ENCODE results near the gene DTNA. TPM values are rescaled to one million over a fixed set of nuclear protein-coding genes. Genes with fewer than 3 reads are reported as not detected.

DTNA gene
- total RNA-seq, 1 experiment from 2014 or later: 7.8 TPM

GRCh38 chr18:34746614-34747013 lies 36.5 kb downstream of the DTNA start:
- no peak overlapping the region for H3K27ac ChIP-seq (ENCODE audit: low read length)
- H3K27me3 ChIP-seq (ENCODE audit: low read length): no peaks in the 10 kb centered on the region
- H3K4me1 ChIP-seq (ENCODE audit: insufficient read depth, low read length): no peaks in the 10 kb centered on the region
- no TSS peak for BruUV-seq (replicated peaks)
- no peak for ATAC-seq
- H3K4me3 ChIP-seq (ENCODE audit: low read length): no peak overlapping the region
- H3K4me2 ChIP-seq (ENCODE audit: low read length): no peak overlapping the region
- no peak overlapping the region for H2AFZ ChIP-seq (ENCODE audit: low read length)
- DNase-seq: no peak
- no peaks in the 10 kb centered on the region for H3K79me2 ChIP-seq (ENCODE audit: low read length)
- no peak overlapping the region for H3K9ac ChIP-seq (ENCODE audit: low read length)
- no peaks in the 10 kb centered on the region for H3K9me3 ChIP-seq (ENCODE audit: low read length)
- POLR2A ChIA-PET (ENCODE audit: unreplicated experiment): no interaction called here
- no peaks in the 10 kb centered on the region for H4K20me1 ChIP-seq (ENCODE audit: low read length)
- intact Hi-C loops (cut with micrococcal nuclease): no loop called here
- TF ChIP-seq CTCF (conservative IDR thresholded peaks at IDR 0.05; ENCODE audit: low read depth, low read length) (no peak), EZH2phosphoT487 (IDR thresholded peaks at IDR 0.05; ENCODE audit: borderline replicate concordance, low read length) (no peak), EZH2 (IDR thresholded peaks at IDR 0.05; ENCODE audit: low read length, unreplicated experiment) (no peak)
- CTCF ChIA-PET: no interaction called here
- no peaks in the 10 kb centered on the region for H3K36me3 ChIP-seq (ENCODE audit: low read depth, low read length)
- no peaks in the 10 kb centered on the region for H3K9me2 ChIP-seq (replicated peaks; ENCODE audit: low read length)
- H3F3A ChIP-seq (ENCODE audit: low read length, unreplicated experiment): no peaks in the 10 kb centered on the region

GRCh38 chr18:34749721-34750120 lies 39.6 kb downstream of the DTNA start:
- Histone ChIP-seq H3K36me3 (ENCODE audit: low read depth, low read length) (no peaks in the 10 kb centered on the region), H3K9ac (ENCODE audit: low read length) (no peak overlapping the region), H3K4me2 (ENCODE audit: low read length) (no peak overlapping the region), H3K9me2 (replicated peaks; ENCODE audit: low read length) (no peaks in the 10 kb centered on the region), H3K79me2 (ENCODE audit: low read length) (no peaks in the 10 kb centered on the region), H3K4me3 (ENCODE audit: low read length) (no peak overlapping the region), H3K9me3 (ENCODE audit: low read length) (no peaks in the 10 kb centered on the region), H3K27me3 (ENCODE audit: low read length) (no peaks in the 10 kb centered on the region), H3F3A (ENCODE audit: low read length, unreplicated experiment) (no peaks in the 10 kb centered on the region), H3K4me1 (ENCODE audit: insufficient read depth, low read length) (no peaks in the 10 kb centered on the region), H2AFZ (ENCODE audit: low read length) (no peak overlapping the region), H3K27ac (ENCODE audit: low read length) (no peak overlapping the region), H4K20me1 (ENCODE audit: low read length) (no peaks in the 10 kb centered on the region)
- ChIA-PET POLR2A (ENCODE audit: unreplicated experiment) (no interaction called here), CTCF (no interaction called here)
- TF ChIP-seq CTCF (conservative IDR thresholded peaks at IDR 0.05; ENCODE audit: low read depth, low read length): no peak
- BruUV-seq (replicated peaks): no TSS peak
- DNase-seq: no peak
- no peak for ATAC-seq
- intact Hi-C loops (cut with micrococcal nuclease): no loop called here

- Histone ChIP-seq H3K36me3 (ENCODE audit: low read depth, low read length) (no peaks in the 10 kb centered on the region), H3K9me2 (replicated peaks; ENCODE audit: low read length) (no peaks in the 10 kb centered on the region), H3K9ac (ENCODE audit: low read length) (no peak overlapping the region), H3K4me2 (ENCODE audit: low read length) (no peak overlapping the region), H3K27me3 (ENCODE audit: low read length) (no peaks in the 10 kb centered on the region), H4K20me1 (ENCODE audit: low read length) (no peaks in the 10 kb centered on the region), H3F3A (ENCODE audit: low read length, unreplicated experiment) (no peaks in the 10 kb centered on the region), H3K27ac (ENCODE audit: low read length) (no peak overlapping the region), H3K4me3 (ENCODE audit: low read length) (no peak overlapping the region), H2AFZ (ENCODE audit: low read length) (no peak overlapping the region), H3K79me2 (ENCODE audit: low read length) (no peaks in the 10 kb centered on the region), H3K9me3 (ENCODE audit: low read length) (no peaks in the 10 kb centered on the region), H3K4me1 (ENCODE audit: insufficient read depth, low read length) (no peaks in the 10 kb centered on the region)
- ATAC-seq: no peak
- ChIA-PET CTCF (no interaction called here), POLR2A (ENCODE audit: unreplicated experiment) (no interaction called here)
- no peak for TF ChIP-seq EZH2phosphoT487 (IDR thresholded peaks at IDR 0.05; ENCODE audit: borderline replicate concordance, low read length)
- TF ChIP-seq EZH2 (IDR thresholded peaks at IDR 0.05; ENCODE audit: low read length, unreplicated experiment): no peak
- no peak for TF ChIP-seq CTCF (conservative IDR thresholded peaks at IDR 0.05; ENCODE audit: low read depth, low read length)
- DNase-seq: no peak
- intact Hi-C loops (cut with micrococcal nuclease): no loop called here
- BruUV-seq (replicated peaks): no TSS peak
Observed at GRCh38 chr18:34752056-34752455, 42.0 kb downstream of the DTNA start.

Measured in PC-3 (cell line).